OCI-LY7 (cell line): ENCODE results near the gene DAPK3.

Experiments used
- CTCF ChIP-seq: fragments of 200-600 bp; sonication (generic); conservative IDR thresholded peaks from 2 replicates; pipeline ENCODE4 v1.5.1; 2014; ENCODE audit warnings: mild to moderate bottlenecking, antibody characterized with exemption, low read length, moderate library complexity, mixed read lengths
- EZH2phosphoT487 ChIP-seq: fragments of 200-600 bp; sonication (generic); IDR thresholded peaks from 2 replicates; pipeline ENCODE4 v1.6.1; 2018; ENCODE audit warnings: low read depth, borderline replicate concordance, mild to moderate bottlenecking, mixed run types, antibody characterized with exemption, low read length, moderate library complexity, mixed read lengths

- TF ChIP-seq CTCF (no peak), EZH2phosphoT487 (no peak)
Observed at GRCh38 chr19:3942790-3943409, 28.0 kb downstream of the DAPK3 start.
